Measurements from ENCODE around the gene ZFPM1.

- no peak for TF ChIP-seq POLR2A (IDR thresholded peaks at IDR 0.05)
- no peak for TF ChIP-seq CTCF (IDR thresholded peaks at IDR 0.05)
These were observed 19.0 kb downstream of the ZFPM1 start for GRCh38 chr16:88472069-88472468.

Data from thyroid gland (tissue), 4 donors.